Adrenal gland (tissue), 12 donors: Measurements from ENCODE around the gene RNF5. TPM values are rescaled to one million over a fixed set of nuclear protein-coding genes. Genes with fewer than 3 reads are reported as not detected.

Experiments used
- DNase-seq, 7 donors: peaks; one replicate each; pipeline ENCODE4 v3.0.0-alpha.2; 2019 to 2020
- H3K27ac ChIP-seq, 5 donors: fragments of 200-600 bp; sonication (generic) in 4 of 5; 1 replicate in 3 of 5; 2 replicates in 2 of 5; pipeline versions ENCODE4 v1.5.1 to v1.8.0; 2016 to 2020; ENCODE audit warnings: mild to moderate bottlenecking in 1 of 5
- H3K27me3 ChIP-seq: fragments of 200-600 bp; 2 replicates; pipeline ENCODE4 v1.8.0; 2021
- H3K36me3 ChIP-seq, 2 donors: fragments of 200-600 bp; replicated peaks in 1 of 2; 1 replicate in 1 of 2; 2 replicates in 1 of 2; pipeline versions ENCODE4 v1.5.1 to v1.8.0; 2018 to 2022
- H3K4me1 ChIP-seq, 2 donors: fragments of 200-600 bp; replicated peaks in 1 of 2; 1 replicate in 1 of 2; 2 replicates in 1 of 2; pipeline versions ENCODE4 v1.5.1 to v1.8.0; 2018 to 2021
- H3K4me3 ChIP-seq, 4 donors: fragments of 200-600 bp; sonication (generic) in 3 of 4; one replicate each; pipeline ENCODE4 v1.5.1; 2016 to 2018
- H3K9me3 ChIP-seq, 3 donors: fragments of 200-600 bp; sonication (generic) in 1 of 3; replicated peaks in 1 of 3; 1 replicate in 2 of 3; 2 replicates in 1 of 3; pipeline versions ENCODE4 v1.5.1 to v1.8.0; 2016 to 2021
- POLR2A ChIP-seq, 2 donors: fragments of 450-650 bp; IDR thresholded peaks; one replicate each; pipeline ENCODE4 v1.6.1; 2017; ENCODE audit warnings: antibody characterized with exemption in 2 of 2, mild to moderate bottlenecking in 2 of 2, moderate library complexity in 1 of 2
- WGBS, 4 donors: extraction: QIAGEN DNeasy Blood & Tissue Kit in 2 of 4; methylation state at CpG; one replicate each; pipeline versions ENCODE4 v1.1.5 to v1.1.7; 2013 to 2017; 5-methylcytosine and 5-hydroxymethylcytosine counted together
- intact Hi-C, 2 donors: fragments of 100-400 bp; cut with DNase I; formaldehyde crosslinking; loops; one replicate each; pipeline versions ENCODE4 v1.14.1 to v1.15.0; 2022 to 2023
- polyA plus RNA-seq, 3 donors: library from polyadenylated mRNA; stranded (reverse); fragments of 200-250 nt in 2 of 3; fragments of 350-450 nt in 1 of 3; fragmentation: Illumina TruSeq in 1 of 3; extraction: RNeasy Lipid Tissue Mini Kit (QIAGEN cat#74804) in 1 of 3; gene quantifications; one replicate each; pipeline ENCODE4 v1.2.3, GENCODE V29; 2013 to 2014
- total RNA-seq, 9 donors: library from RNA; depleted of rRNA in 4 of 9; stranded (reverse); fragments of >200 nt in 4 of 9; fragments of 120-200 nt in 1 of 9; fragmentation: NEBNext Ultra II Directional in 1 of 9; extraction: Animal tissue kit (Norgen Biotek cat#: 25700) in 1 of 9; gene quantifications; one replicate each; pipeline versions ENCODE4 v1.1.0 to v1.2.4, GENCODE V29; 2013 to 2023
- TF ChIP-seq, protein P1 (sequence below), 6 experiments: fragments of 450-650 bp in 4 of 6; fragments of 200-600 bp in 2 of 6; sonication (generic) in 1 of 6; IDR thresholded peaks; 1 replicate in 5 of 6; 2 replicates in 1 of 6; pipeline versions ENCODE4 v1.5.1 to v1.8.0; 2016 to 2021; ENCODE audit warnings: antibody characterized with exemption in 6 of 6, mild to moderate bottlenecking in 2 of 6, moderate library complexity in 1 of 6
- donor health status: healthy with polysubstance abuse.
- donor health status: Bipolar disorder and iron deficiency.
- donor health status: DM: yes; HTN: yes; CAD: no.
- donor health status: DM: no; HTN: no; CAD: no.
- donor health status: DM: no; HTN: no; CAD: no.
- donor health status: DM: yes; HTN: yes; CAD: no.

Gene RNF5
- total and polyA plus RNA-seq, 12 donors = 47.2 to 146 (median 110) TPM

DNA sequence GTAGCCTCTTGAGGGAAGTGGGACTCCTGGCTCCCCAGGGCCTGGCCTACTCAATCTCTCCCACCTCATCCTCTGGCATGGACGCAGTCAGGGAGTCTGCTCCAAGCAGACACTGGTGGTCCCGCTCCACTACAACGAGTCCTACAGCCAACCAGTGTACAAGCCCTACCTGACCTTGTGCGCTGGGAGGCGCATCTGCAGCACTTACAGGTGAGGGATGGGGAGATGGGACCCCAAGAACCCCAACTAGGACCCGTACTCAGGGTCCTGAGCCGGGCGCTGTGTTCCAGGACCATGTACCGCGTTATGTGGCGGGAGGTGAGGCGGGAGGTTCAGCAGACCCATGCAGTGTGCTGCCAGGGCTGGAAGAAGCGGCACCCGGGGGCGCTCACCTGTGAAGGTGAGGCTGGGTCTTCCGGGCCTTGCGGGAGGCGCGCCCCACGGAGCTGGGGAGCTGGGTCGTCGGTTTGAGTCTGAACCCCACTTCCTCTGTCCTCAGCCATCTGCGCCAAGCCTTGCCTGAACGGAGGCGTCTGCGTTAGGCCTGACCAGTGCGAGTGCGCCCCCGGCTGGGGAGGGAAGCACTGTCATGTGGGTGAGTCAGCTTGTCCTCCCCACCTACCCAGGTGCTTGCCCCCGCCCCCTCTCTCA is 11.7 kb upstream of the RNF5 start:
- no peaks in the 10 kb centered on the region for H3K9me3 ChIP-seq
- H3K4me1 ChIP-seq = no peaks in the 10 kb centered on the region
- intact Hi-C loops = loop anchor here in 1 of 2 donors (10.0 kb wide), 1 partner anchor 52 kb away; no protein-coding TSS in a partner anchor
- peaks cover 0 to 47% of the 10 kb centered on the region in 2 donors for H3K36me3 ChIP-seq
- 83 to 87% (median 84%) methylated on average over 28 to 30 of the region's 30 CpGs for WGBS, 4 donors
- no peak for DNase-seq
- no peaks in the 10 kb centered on the region for H3K27me3 ChIP-seq
- H3K4me3 ChIP-seq = no peak overlapping the region
- H3K27ac ChIP-seq = no peak overlapping the region
- no peak for TF ChIP-seq POLR2A (IDR thresholded peaks at IDR 0.05)
- TF ChIP-seq, protein P1, sequence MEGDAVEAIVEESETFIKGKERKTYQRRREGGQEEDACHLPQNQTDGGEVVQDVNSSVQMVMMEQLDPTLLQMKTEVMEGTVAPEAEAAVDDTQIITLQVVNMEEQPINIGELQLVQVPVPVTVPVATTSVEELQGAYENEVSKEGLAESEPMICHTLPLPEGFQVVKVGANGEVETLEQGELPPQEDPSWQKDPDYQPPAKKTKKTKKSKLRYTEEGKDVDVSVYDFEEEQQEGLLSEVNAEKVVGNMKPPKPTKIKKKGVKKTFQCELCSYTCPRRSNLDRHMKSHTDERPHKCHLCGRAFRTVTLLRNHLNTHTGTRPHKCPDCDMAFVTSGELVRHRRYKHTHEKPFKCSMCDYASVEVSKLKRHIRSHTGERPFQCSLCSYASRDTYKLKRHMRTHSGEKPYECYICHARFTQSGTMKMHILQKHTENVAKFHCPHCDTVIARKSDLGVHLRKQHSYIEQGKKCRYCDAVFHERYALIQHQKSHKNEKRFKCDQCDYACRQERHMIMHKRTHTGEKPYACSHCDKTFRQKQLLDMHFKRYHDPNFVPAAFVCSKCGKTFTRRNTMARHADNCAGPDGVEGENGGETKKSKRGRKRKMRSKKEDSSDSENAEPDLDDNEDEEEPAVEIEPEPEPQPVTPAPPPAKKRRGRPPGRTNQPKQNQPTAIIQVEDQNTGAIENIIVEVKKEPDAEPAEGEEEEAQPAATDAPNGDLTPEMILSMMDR (IDR thresholded peaks at IDR 0.05) = no peak

DNA sequence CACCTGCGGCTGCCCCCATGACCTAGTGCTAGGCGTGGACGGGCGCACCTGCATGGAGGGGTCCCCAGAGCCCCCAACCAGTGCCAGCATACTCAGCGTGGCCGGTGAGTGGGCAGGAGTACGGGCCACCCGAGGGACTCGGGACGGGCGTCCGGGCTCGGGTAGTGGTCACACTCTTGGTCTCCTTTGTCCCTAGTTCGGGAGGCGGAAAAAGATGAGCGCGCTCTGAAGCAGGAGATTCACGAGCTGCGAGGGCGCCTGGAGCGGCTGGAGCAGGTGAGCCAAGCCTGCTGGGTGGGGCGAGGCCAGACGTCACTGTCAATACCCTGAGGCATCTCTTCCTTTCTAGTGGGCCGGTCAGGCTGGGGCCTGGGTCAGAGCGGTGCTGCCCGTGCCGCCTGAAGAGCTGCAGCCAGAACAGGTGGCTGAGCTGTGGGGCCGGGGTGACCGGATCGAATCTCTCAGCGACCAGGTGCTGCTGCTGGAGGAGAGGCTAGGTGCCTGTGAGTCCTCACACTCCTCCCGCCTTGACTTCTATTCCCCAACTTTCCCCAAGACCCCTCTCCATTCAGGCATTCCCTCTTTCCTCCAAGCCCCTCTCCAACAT is 10.9 kb upstream of the RNF5 start:
- intact Hi-C loops = loop anchor here in 1 of 2 donors (10.0 kb wide), 1 partner anchor 52 kb away; no protein-coding TSS in a partner anchor
- 85 to 90% (median 87%) methylated on average over 23 to 32 of the region's 32 CpGs for WGBS, 4 donors
- no peak overlapping the region for H3K4me3 ChIP-seq
- no peak for TF ChIP-seq POLR2A (IDR thresholded peaks at IDR 0.05)
- TF ChIP-seq, protein P1 (IDR thresholded peaks at IDR 0.05) = no peak
- H3K9me3 ChIP-seq = no peaks in the 10 kb centered on the region
- H3K4me1 ChIP-seq = no peaks in the 10 kb centered on the region
- no peak overlapping the region for H3K27ac ChIP-seq
- no peaks in the 10 kb centered on the region for H3K27me3 ChIP-seq
- H3K36me3 ChIP-seq = peaks cover 0 to 44% of the 10 kb centered on the region in 2 donors
- no peak for DNase-seq

DNA sequence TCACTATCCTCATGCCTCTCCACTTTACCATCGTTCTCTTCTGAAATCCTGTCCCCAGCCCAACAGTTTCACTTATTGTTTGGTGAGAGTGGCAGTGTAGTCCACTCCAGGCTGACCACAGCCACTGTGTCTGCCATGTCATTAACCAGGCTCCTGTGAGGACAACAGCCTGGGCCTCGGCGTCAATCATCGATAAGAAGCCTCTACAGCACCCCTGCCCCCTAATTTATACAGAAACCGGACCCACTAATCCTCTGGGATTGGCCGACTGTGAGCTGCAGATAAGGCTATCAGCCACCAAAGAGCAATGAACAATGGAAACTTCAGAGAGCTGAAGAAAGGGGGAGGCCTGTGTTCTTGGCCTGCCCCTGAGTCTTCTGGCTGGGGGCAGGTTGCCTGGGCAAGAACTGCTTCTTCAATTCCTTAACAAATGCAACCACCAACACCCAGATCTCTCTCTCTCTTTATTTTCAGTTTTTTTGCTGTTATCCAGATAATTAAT is 10.4 kb upstream of the RNF5 start:
- DNase-seq = no peak
- Histone ChIP-seq H3K27me3 (no peaks in the 10 kb centered on the region), H3K9me3 (no peaks in the 10 kb centered on the region), H3K4me3 (no peak overlapping the region), H3K36me3 (peaks cover 0 to 41% of the 10 kb centered on the region in 2 donors), H3K27ac (no peak overlapping the region), H3K4me1 (peaks cover 0 to 3% of the 10 kb centered on the region in 2 donors)
- 73 to 83% (median 80%) methylated on average over 6 of the region's 6 CpGs for WGBS, 4 donors
- TF ChIP-seq, protein P1 (IDR thresholded peaks at IDR 0.05) = no peak
- no peak for TF ChIP-seq POLR2A (IDR thresholded peaks at IDR 0.05)
- intact Hi-C loops = loop anchor here in 1 of 2 donors (10.0 kb wide), 1 partner anchor 53 kb away; no protein-coding TSS in a partner anchor

DNA sequence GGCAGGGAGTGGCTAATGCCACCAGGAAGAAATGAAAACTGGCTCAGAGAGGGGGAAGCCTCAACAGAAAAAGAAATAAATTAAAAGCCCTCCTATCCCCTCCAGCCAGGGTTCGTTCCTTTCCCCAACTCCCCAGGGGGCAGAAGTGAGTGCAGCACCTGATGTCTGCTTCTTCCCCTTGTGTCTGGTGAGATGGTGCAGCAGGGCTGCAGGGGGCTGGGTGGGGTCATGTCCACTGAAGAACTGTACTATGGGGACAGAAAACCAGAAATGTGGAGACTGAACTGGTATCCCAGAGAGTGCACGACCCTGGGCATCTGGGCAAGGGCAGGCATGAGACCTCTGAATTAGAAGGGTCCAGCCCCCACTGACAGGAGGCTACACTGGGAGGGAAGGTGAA is 9.9 kb upstream of the RNF5 start:
- intact Hi-C loops = loop anchor here in 1 of 2 donors (10.0 kb wide), 1 partner anchor 54 kb away; no protein-coding TSS in a partner anchor
- peaks cover 0 to 6% of the 10 kb centered on the region in 2 donors for H3K4me1 ChIP-seq
- H3K4me3 ChIP-seq = no peak overlapping the region
- WGBS, 4 donors = 76 to 88% (median 85%) methylated on average over 2 of the region's 2 CpGs
- H3K27me3 ChIP-seq = no peaks in the 10 kb centered on the region
- DNase-seq = no peak
- peak overlapping the region in 1 of 5 donors; percentile 10 for H3K27ac ChIP-seq
- H3K9me3 ChIP-seq = no peaks in the 10 kb centered on the region
- TF ChIP-seq POLR2A (IDR thresholded peaks at IDR 0.05) = no peak
- TF ChIP-seq, protein P1 (IDR thresholded peaks at IDR 0.05) = no peak
- H3K36me3 ChIP-seq = peaks cover 0 to 41% of the 10 kb centered on the region in 2 donors
